Activated T-cell treated with anti-CD3 and anti-CD28 coated beads, Interleukin-2, amount 50 U/mL, for 48 hours (primary cell): ENCODE data around the gene DCTN2.
"Not testable (repeated sequence)": the region's sequence is repeated elsewhere in the genome, so short reads cannot be mapped to it uniquely, and the experiment has no call there.

Experiments
- DNase-seq, 2 experiments: peaks; one replicate each; pipeline ENCODE4 v3.0.0-alpha.2; 2020

DCTN2 gene

GRCh38 chr12:57525615-57526383 is 21.2 kb downstream of the DCTN2 start:
- no peak for DNase-seq

GRCh38 chr12:57524814-57525614 is 22.0 kb downstream of the DCTN2 start:
- DNase-seq: no peak

- peak in 1 of 2 experiments; percentile 30 for DNase-seq
These were observed 23.0 kb downstream of the DCTN2 start for GRCh38 chr12:57523706-57524614.

GRCh38 chr12:57522887-57523705 is 23.9 kb downstream of the DCTN2 start:
- peak in 1 of 2 experiments; percentile 59 for DNase-seq

GRCh38 chr12:57522011-57522886 is 24.7 kb downstream of the DCTN2 start, which contains the start of gene MBD6:
Gene MBD6, plus strand, starts transcription at chr12:57522824. Its CDS starts 1,480 bp downstream, at chr12:57524304.
- DNase-seq: peak; percentile 90 to 93

- DNase-seq: peak; percentile 52 to 55
These were observed 25.4 kb downstream of the DCTN2 start for GRCh38 chr12:57521525-57522010.

GRCh38 chr12:57520053-57520818 is 26.8 kb downstream of the DCTN2 start, which contains the start of gene DDIT3:
Gene DDIT3, minus strand, starts transcription at chr12:57520514. Its CDS starts 3,108 bp downstream, at chr12:57517406.
- DNase-seq: peak; percentile 99 to 100

GRCh38 chr12:57519796-57520052 is 27.3 kb downstream of the DCTN2 start:
- peak; percentile 57 to 60 for DNase-seq

GRCh38 chr12:57518920-57519795 is 27.8 kb downstream of the DCTN2 start:
- DNase-seq: no peak

- no peak for DNase-seq
These were observed 28.6 kb downstream of the DCTN2 start for GRCh38 chr12:57518176-57518919.

GRCh38 chr12:57517718-57518117 is 29.3 kb downstream of the DCTN2 start:
- not testable (repeated sequence) for DNase-seq

- no peak for DNase-seq
These were observed 29.8 kb downstream of the DCTN2 start for GRCh38 chr12:57517187-57517586.

GRCh38 chr12:57516617-57517153 is 30.3 kb downstream of the DCTN2 start:
- no peak for DNase-seq

- no peak for DNase-seq
These were observed 31.0 kb downstream of the DCTN2 start for GRCh38 chr12:57515934-57516541.

GRCh38 chr12:57515408-57515933 is 31.5 kb downstream of the DCTN2 start:
- DNase-seq: no peak

- no peak for DNase-seq
These were observed 32.1 kb downstream of the DCTN2 start for GRCh38 chr12:57514720-57515407.

- DNase-seq: not testable (repeated sequence)
These were observed 32.7 kb downstream of the DCTN2 start for GRCh38 chr12:57514246-57514645.
